ENCODE results near the gene FOSB.

The FOSB gene

DNA sequence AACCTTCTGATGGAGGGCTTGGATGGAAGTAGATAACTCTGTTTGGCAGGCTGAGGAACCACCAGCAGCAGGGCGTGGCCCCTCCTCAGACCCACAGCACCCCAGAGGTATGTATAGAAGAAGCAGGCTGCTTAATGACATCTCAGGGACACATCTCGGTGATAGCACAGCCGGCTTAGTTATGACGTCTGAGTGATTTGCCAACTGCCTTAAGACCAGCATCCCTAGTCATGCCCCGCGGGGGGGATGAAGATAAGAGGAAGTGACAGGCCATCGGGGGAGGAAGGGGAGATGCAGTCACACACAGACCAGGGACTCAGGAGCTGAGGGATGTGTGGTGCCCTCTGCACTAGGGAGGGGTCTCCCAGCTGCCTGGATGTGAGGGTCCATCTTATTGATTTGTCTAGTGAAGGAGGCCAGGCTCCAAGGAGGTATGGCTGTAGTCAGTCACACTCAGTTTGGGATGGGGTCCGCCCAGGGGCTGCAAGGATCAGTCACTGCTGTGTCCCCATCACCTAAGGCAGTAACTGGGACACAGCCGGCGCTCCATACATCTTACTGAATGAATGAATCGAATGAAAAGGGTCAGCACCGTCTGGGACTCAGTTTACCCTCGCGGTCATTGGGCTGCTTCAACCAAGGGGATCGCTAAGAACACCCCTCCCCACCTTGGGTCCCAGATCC lies 24.9 kb upstream of the FOSB start:
- Histone ChIP-seq H3K4me1 (ENCODE audit: control insufficient read depth, insufficient read depth, low read length) (peaks cover 26% of the 10 kb centered on the region), H3K4me3 (ENCODE audit: low read depth, low read length) (peak overlapping the region; percentile 71), H3K27ac (ENCODE audit: low read depth, low read length) (peak overlapping the region; percentile 40; the same call in 1 of the 2 replicates), H3K9ac (ENCODE audit: low read length) (peak overlapping the region; percentile 28), H3K27me3 (ENCODE audit: control insufficient read depth, insufficient read depth, low read length) (no peaks in the 10 kb centered on the region; the same call in 1 of the 2 replicates), H3K9me3 (ENCODE audit: control insufficient read depth, insufficient read depth, low read depth, low read length) (no peaks in the 10 kb centered on the region), H3K36me3 (ENCODE audit: control insufficient read depth, insufficient read depth, low read length) (no peaks in the 10 kb centered on the region)

- H3K36me3 ChIP-seq (ENCODE audit: control insufficient read depth, insufficient read depth, low read length), result no peaks in the 10 kb centered on the region
- no peaks in the 10 kb centered on the region for H3K9me3 ChIP-seq (ENCODE audit: control insufficient read depth, insufficient read depth, low read depth, low read length)
- no peaks in the 10 kb centered on the region; the same call in 1 of the 2 replicates for H3K27me3 ChIP-seq (ENCODE audit: control insufficient read depth, insufficient read depth, low read length)
- H3K4me1 ChIP-seq (ENCODE audit: control insufficient read depth, insufficient read depth, low read length), result peaks cover 26% of the 10 kb centered on the region
- peak overlapping the region; percentile 71 for H3K4me3 ChIP-seq (ENCODE audit: low read depth, low read length)
- peak overlapping the region; percentile 76 for H3K9ac ChIP-seq (ENCODE audit: low read length)
- H3K27ac ChIP-seq (ENCODE audit: low read depth, low read length), result peak overlapping the region; percentile 40; the same call in 1 of the 2 replicates
Observed at GRCh38 chr19:45443462-45444317, 24.1 kb upstream of the FOSB start.

GRCh38 chr19:45444318-45445041 lies 23.3 kb upstream of the FOSB start:
- peak overlapping the region; percentile 71 for H3K4me3 ChIP-seq (ENCODE audit: low read depth, low read length)
- no peaks in the 10 kb centered on the region; the same call in 1 of the 2 replicates for H3K27me3 ChIP-seq (ENCODE audit: control insufficient read depth, insufficient read depth, low read length)
- H3K9me3 ChIP-seq (ENCODE audit: control insufficient read depth, insufficient read depth, low read depth, low read length), result no peaks in the 10 kb centered on the region
- H3K36me3 ChIP-seq (ENCODE audit: control insufficient read depth, insufficient read depth, low read length), result no peaks in the 10 kb centered on the region
- H3K27ac ChIP-seq (ENCODE audit: low read depth, low read length), result peak overlapping the region; percentile 81
- peaks cover 26% of the 10 kb centered on the region for H3K4me1 ChIP-seq (ENCODE audit: control insufficient read depth, insufficient read depth, low read length)
- peak overlapping the region; percentile 51 for H3K9ac ChIP-seq (ENCODE audit: low read length)

DNA sequence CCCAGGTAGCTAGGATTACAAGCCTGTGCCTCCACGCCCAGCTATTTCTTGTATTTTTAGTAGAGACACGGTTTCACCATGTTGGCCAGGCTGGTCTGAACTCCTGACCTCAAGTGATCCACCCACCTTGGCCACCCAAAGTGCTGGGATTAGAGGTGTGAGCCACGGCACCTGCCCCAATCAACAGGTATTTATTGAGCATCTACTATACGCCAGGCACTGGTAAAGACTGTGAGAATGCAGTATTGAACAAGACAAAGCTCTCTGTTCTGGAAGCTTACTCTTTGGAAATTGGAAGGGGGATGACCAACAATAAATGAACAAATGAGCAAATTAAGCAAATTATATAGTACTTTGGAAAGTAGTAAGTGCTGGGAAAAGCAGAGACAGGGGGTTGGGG lies 22.7 kb upstream of the FOSB start:
- Histone ChIP-seq H3K4me1 (ENCODE audit: control insufficient read depth, insufficient read depth, low read length) (peaks cover 28% of the 10 kb centered on the region), H3K27me3 (ENCODE audit: control insufficient read depth, insufficient read depth, low read length) (peaks cover 3% of the 10 kb centered on the region; the same call in 1 of the 2 replicates), H3K36me3 (ENCODE audit: control insufficient read depth, insufficient read depth, low read length) (no peaks in the 10 kb centered on the region), H3K27ac (ENCODE audit: low read depth, low read length) (no peak overlapping the region), H3K9me3 (ENCODE audit: control insufficient read depth, insufficient read depth, low read depth, low read length) (no peaks in the 10 kb centered on the region), H3K4me3 (ENCODE audit: low read depth, low read length) (no peak overlapping the region), H3K9ac (ENCODE audit: low read length) (no peak overlapping the region)

DNA sequence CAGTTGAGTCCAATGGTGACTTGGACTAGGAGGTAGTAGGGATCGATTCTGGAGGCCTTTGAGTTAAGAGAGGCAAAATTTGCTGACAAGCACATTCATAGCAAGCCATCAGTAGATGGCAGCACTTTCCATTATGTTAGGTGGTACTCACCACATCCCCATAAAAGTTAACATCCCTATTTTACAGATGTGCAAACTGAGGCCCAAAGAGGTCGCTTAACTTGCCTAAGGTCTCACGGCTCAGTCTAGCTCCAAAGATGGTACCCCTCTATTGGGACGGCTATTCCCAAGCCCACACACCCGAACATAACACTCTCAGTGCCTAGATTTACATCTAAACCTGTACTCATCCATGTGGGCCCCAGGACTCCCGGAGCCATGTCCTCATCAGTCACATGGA lies 21.5 kb upstream of the FOSB start:
- no peaks in the 10 kb centered on the region for H3K9me3 ChIP-seq (ENCODE audit: control insufficient read depth, insufficient read depth, low read depth, low read length)
- H3K36me3 ChIP-seq (ENCODE audit: control insufficient read depth, insufficient read depth, low read length), result no peaks in the 10 kb centered on the region
- H3K27ac ChIP-seq (ENCODE audit: low read depth, low read length), result no peak overlapping the region
- H3K9ac ChIP-seq (ENCODE audit: low read length), result no peak overlapping the region
- H3K4me1 ChIP-seq (ENCODE audit: control insufficient read depth, insufficient read depth, low read length), result peaks cover 21% of the 10 kb centered on the region
- H3K27me3 ChIP-seq (ENCODE audit: control insufficient read depth, insufficient read depth, low read length), result peaks cover 11% of the 10 kb centered on the region
- H3K4me3 ChIP-seq (ENCODE audit: low read depth, low read length), result no peak overlapping the region

DNA sequence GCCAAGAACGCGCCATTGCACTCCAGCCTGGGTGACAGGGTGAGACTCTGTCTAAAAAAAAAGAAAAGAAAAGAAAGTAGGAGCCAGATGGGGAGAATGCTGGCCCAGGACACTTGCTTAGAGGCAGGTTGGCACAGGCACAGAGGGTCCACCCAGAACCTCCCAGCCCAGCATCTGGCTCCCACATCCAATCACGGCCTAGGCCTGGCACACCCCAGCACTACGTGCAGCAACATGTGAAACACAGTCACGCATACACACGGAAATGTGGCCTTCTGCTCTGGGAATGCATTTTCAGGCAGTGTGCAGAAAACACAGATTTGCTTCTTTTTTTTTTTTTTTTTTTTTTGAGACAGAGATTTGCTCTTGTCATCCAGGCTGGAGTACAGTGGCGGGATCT lies 20.9 kb upstream of the FOSB start:
- no peak overlapping the region for H3K27ac ChIP-seq (ENCODE audit: low read depth, low read length)
- no peaks in the 10 kb centered on the region for H3K36me3 ChIP-seq (ENCODE audit: control insufficient read depth, insufficient read depth, low read length)
- H3K9me3 ChIP-seq (ENCODE audit: control insufficient read depth, insufficient read depth, low read depth, low read length), result no peaks in the 10 kb centered on the region
- H3K27me3 ChIP-seq (ENCODE audit: control insufficient read depth, insufficient read depth, low read length), result peaks cover 16% of the 10 kb centered on the region
- no peak overlapping the region for H3K9ac ChIP-seq (ENCODE audit: low read length)
- H3K4me1 ChIP-seq (ENCODE audit: control insufficient read depth, insufficient read depth, low read length), result peaks cover 22% of the 10 kb centered on the region
- H3K4me3 ChIP-seq (ENCODE audit: low read depth, low read length), result no peak overlapping the region

- no peak overlapping the region for H3K4me3 ChIP-seq (ENCODE audit: low read depth, low read length)
- peaks cover 15% of the 10 kb centered on the region; the same call in 1 of the 2 replicates for H3K4me1 ChIP-seq (ENCODE audit: control insufficient read depth, insufficient read depth, low read length)
- peaks cover 16% of the 10 kb centered on the region for H3K27me3 ChIP-seq (ENCODE audit: control insufficient read depth, insufficient read depth, low read length)
- H3K9me3 ChIP-seq (ENCODE audit: control insufficient read depth, insufficient read depth, low read depth, low read length), result no peaks in the 10 kb centered on the region
- H3K9ac ChIP-seq (ENCODE audit: low read length), result no peak overlapping the region
- H3K36me3 ChIP-seq (ENCODE audit: control insufficient read depth, insufficient read depth, low read length), result no peaks in the 10 kb centered on the region
- no peak overlapping the region for H3K27ac ChIP-seq (ENCODE audit: low read depth, low read length)
Observed at GRCh38 chr19:45448425-45448756, 19.4 kb upstream of the FOSB start.

- Histone ChIP-seq H3K4me1 (ENCODE audit: control insufficient read depth, insufficient read depth, low read length) (peaks cover 15% of the 10 kb centered on the region; the same call in 1 of the 2 replicates), H3K27ac (ENCODE audit: low read depth, low read length) (no peak overlapping the region), H3K4me3 (ENCODE audit: low read depth, low read length) (no peak overlapping the region), H3K27me3 (ENCODE audit: control insufficient read depth, insufficient read depth, low read length) (peaks cover 16% of the 10 kb centered on the region), H3K9me3 (ENCODE audit: control insufficient read depth, insufficient read depth, low read depth, low read length) (no peaks in the 10 kb centered on the region), H3K9ac (ENCODE audit: low read length) (no peak overlapping the region), H3K36me3 (ENCODE audit: control insufficient read depth, insufficient read depth, low read length) (no peaks in the 10 kb centered on the region)
Observed at GRCh38 chr19:45448887-45449299, 18.9 kb upstream of the FOSB start.

GRCh38 chr19:45450012-45450333 lies 17.8 kb upstream of the FOSB start:
- no peaks in the 10 kb centered on the region for H3K36me3 ChIP-seq (ENCODE audit: control insufficient read depth, insufficient read depth, low read length)
- peak overlapping the region; percentile 59; the same call in 1 of the 2 replicates for H3K27ac ChIP-seq (ENCODE audit: low read depth, low read length)
- no peaks in the 10 kb centered on the region for H3K9me3 ChIP-seq (ENCODE audit: control insufficient read depth, insufficient read depth, low read depth, low read length)
- H3K4me1 ChIP-seq (ENCODE audit: control insufficient read depth, insufficient read depth, low read length), result peaks cover 9% of the 10 kb centered on the region; the same call in 1 of the 2 replicates
- H3K9ac ChIP-seq (ENCODE audit: low read length), result peak overlapping the region; percentile 66
- peak overlapping the region; percentile 70 for H3K4me3 ChIP-seq (ENCODE audit: low read depth, low read length)
- peaks cover 16% of the 10 kb centered on the region for H3K27me3 ChIP-seq (ENCODE audit: control insufficient read depth, insufficient read depth, low read length)

- H3K36me3 ChIP-seq (ENCODE audit: control insufficient read depth, insufficient read depth, low read length), result no peaks in the 10 kb centered on the region
- no peaks in the 10 kb centered on the region for H3K9me3 ChIP-seq (ENCODE audit: control insufficient read depth, insufficient read depth, low read depth, low read length)
- no peak overlapping the region; the same call in 1 of the 2 replicates for H3K27ac ChIP-seq (ENCODE audit: low read depth, low read length)
- peaks cover 19% of the 10 kb centered on the region; the same call in 1 of the 2 replicates for H3K4me1 ChIP-seq (ENCODE audit: control insufficient read depth, insufficient read depth, low read length)
- peak overlapping the region; percentile 52 for H3K4me3 ChIP-seq (ENCODE audit: low read depth, low read length)
- H3K27me3 ChIP-seq (ENCODE audit: control insufficient read depth, insufficient read depth, low read length), result peaks cover 16% of the 10 kb centered on the region
- H3K9ac ChIP-seq (ENCODE audit: low read length), result peak overlapping the region; percentile 58
Observed at GRCh38 chr19:45451131-45451849, 16.5 kb upstream of the FOSB start.

All from HUES6 (cell line).